Gastrocnemius medialis (tissue), 4 donors: ENCODE results near the gene IGF1R.

ENCODE experiments used
- CTCF ChIP-seq, 5 experiments: fragments of 450-650 bp in 3 of 5; fragments of 200-600 bp in 2 of 5; sonication (generic) in 2 of 5; IDR thresholded peaks in 4 of 5; conservative IDR thresholded peaks in 1 of 5; 1 replicate in 4 of 5; 2 replicates in 1 of 5; pipeline ENCODE4 v1.5.1; 2016 to 2019; ENCODE audit warnings: antibody characterized with exemption in 5 of 5, mild to moderate bottlenecking in 3 of 5, moderate library complexity in 3 of 5
- POLR2A ChIP-seq, 2 donors: fragments of 450-650 bp; IDR thresholded peaks; one replicate each; pipeline ENCODE4 v1.6.1; 2017; ENCODE audit warnings: antibody characterized with exemption in 2 of 2, mild to moderate bottlenecking in 2 of 2, moderate library complexity in 2 of 2

GRCh38 chr15:98692213-98692612 is 43.9 kb downstream of the IGF1R start:
- TF ChIP-seq CTCF (IDR thresholded peaks at IDR 0.05 in 4 of 5, conservative IDR thresholded peaks at IDR 0.05 in 1 of 5) (no peak), POLR2A (IDR thresholded peaks at IDR 0.05) (no peak)
